Measurements from ENCODE around the gene GRID2. TPM values are rescaled to one million over a fixed set of nuclear protein-coding genes. Genes with fewer than 3 reads are reported as not detected.

GRID2 gene
- total RNA-seq, 2 donors from 2014 or later, result 27.3 to 40.4 TPM

DNA sequence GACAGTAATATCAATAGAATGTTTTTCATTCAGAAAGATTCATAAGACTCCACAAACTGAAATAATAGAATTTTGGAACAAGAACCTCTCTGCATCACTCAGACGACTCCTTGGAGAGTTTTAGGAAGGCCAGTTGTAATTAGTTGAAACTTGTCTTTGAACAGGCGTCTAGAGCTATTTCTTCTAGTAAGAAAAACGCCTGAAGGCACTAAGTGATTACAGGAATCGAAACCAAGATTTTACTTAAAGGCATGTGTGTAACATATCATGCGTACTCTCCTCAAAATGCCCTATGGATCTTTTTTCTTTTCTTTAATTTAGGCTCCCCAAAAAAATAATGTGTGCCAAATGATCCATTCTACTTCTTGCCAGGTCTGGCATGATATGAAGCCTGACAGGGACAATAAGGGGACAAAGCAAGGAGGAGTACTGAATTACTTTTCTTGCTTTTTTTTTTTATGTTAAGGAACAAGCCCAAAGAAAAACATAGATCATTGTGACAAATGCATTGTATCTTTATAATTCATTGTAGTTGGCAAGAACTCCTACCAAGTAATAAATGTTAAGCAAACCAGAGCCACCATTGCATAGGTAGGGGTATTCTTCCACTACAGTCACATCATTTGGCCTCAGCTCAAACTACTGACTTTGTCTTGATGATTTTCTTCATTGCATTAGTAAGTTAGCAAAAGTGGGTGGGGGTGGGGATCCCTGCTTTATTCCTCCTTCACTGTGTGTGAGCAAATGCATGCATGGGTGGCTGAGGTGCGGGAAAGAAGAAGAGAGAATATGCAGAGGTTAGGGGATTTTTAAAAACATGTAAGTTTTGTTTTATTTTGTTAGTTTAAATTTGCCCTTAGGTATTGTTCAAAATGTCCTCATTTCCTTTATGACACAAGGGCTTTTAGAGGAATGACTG, 1444.9 kb downstream of the GRID2 start:
- no peaks in the 10 kb centered on the region for H3K36me3 Mint-ChIP-seq (ENCODE audit: low read depth)
- H3K4me3 Mint-ChIP-seq, result no peak overlapping the region
- no peak for TF ChIP-seq CTCF (conservative IDR thresholded peaks at IDR 0.05)
- 91 to 93% methylated on average over 5 to 6 of the region's 6 CpGs for WGBS, 2 experiments (ENCODE audit: insufficient coverage in 1 of 2, insufficient read length in 1 of 2)
- H3K4me1 ChIP-seq (ENCODE audit: control insufficient read depth, insufficient read depth, low read length), result peaks cover 14% of the 10 kb centered on the region
- no peaks in the 10 kb centered on the region for H3K27me3 Mint-ChIP-seq (ENCODE audit: insufficient read depth)
- H3K36me3 ChIP-seq (ENCODE audit: control insufficient read depth, insufficient read depth, low read length), result no peaks in the 10 kb centered on the region
- no peak overlapping the region for H3K4me3 ChIP-seq (ENCODE audit: low read length)
- no peaks in the 10 kb centered on the region for H3K9me3 Mint-ChIP-seq
- H3K4me1 Mint-ChIP-seq, result peaks cover 39% of the 10 kb centered on the region
- no peak overlapping the region for H3K9ac ChIP-seq (ENCODE audit: extremely low read depth, low read length, poor library complexity, severe bottlenecking)
- H3K9me3 ChIP-seq (ENCODE audit: control insufficient read depth, low read length), result no peaks in the 10 kb centered on the region
- H3K27ac Mint-ChIP-seq, result no peak overlapping the region
- H3K27ac ChIP-seq (ENCODE audit: low read depth, low read length), result no peak overlapping the region
- no peaks in the 10 kb centered on the region for H3K27me3 ChIP-seq (ENCODE audit: control insufficient read depth, insufficient read depth, low read length, poor library complexity, severe bottlenecking)
- DNase-seq, result peak; percentile 55

DNA sequence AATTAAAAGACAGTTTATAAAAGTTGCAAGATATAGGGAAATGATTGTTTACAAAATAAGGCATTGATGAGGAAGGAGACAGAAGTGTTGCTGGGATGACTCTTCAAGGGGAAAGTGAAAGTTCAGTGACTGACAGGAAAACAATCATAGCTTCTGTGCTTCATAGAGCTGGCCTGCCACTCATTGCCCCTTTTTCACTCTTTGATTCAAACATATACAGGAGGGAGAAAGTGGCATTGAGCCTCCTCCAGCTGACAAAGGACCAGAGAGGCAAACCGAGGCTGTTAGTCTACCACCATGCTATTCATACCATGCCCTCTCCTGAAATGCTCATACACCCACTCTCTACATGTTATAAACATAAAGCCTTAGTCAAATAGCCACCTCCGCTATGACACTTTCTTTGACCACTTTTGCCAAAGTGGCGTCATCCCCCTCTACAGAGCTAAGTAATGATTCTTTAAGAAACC, 1445.6 kb downstream of the GRID2 start:
- Histone ChIP-seq H3K4me1 (ENCODE audit: control insufficient read depth, insufficient read depth, low read length) (peaks cover 14% of the 10 kb centered on the region), H3K27ac (ENCODE audit: low read depth, low read length) (no peak overlapping the region), H3K9ac (ENCODE audit: extremely low read depth, low read length, poor library complexity, severe bottlenecking) (no peak overlapping the region), H3K36me3 (ENCODE audit: control insufficient read depth, insufficient read depth, low read length) (no peaks in the 10 kb centered on the region), H3K27me3 (ENCODE audit: control insufficient read depth, insufficient read depth, low read length, poor library complexity, severe bottlenecking) (no peaks in the 10 kb centered on the region), H3K9me3 (ENCODE audit: control insufficient read depth, low read length) (no peaks in the 10 kb centered on the region), H3K4me3 (ENCODE audit: low read length) (no peak overlapping the region)
- 84 to 100% methylated on average over 2 to 3 of the region's 3 CpGs for WGBS, 2 experiments (ENCODE audit: insufficient coverage in 1 of 2, insufficient read length in 1 of 2)
- H3K27ac Mint-ChIP-seq, result no peak overlapping the region
- no peak overlapping the region for H3K4me3 Mint-ChIP-seq
- no peaks in the 10 kb centered on the region for H3K9me3 Mint-ChIP-seq
- no peaks in the 10 kb centered on the region for H3K27me3 Mint-ChIP-seq (ENCODE audit: insufficient read depth)
- no peak for DNase-seq
- peaks cover 37% of the 10 kb centered on the region for H3K4me1 Mint-ChIP-seq
- no peaks in the 10 kb centered on the region for H3K36me3 Mint-ChIP-seq (ENCODE audit: low read depth)
- no peak for TF ChIP-seq CTCF (conservative IDR thresholded peaks at IDR 0.05)

DNA sequence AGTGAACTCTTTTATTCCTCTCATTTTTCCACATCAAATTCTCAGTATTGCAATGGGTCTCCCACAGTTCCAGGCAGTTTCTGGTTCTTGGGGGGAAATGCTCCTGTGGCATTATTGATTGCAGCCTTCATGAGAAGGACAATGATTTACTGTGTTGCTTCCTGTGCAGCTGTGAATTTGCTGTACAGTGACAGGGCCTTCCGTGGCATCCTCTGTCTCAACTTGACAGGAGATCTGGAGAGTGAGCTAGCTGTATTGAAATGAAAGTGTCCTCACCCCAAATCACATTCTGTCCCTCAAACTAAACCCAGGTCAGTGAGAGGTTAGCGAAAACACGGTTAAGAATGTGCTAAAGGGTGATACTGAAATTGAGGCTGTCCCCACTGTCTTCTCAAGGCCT, 1447.6 kb downstream of the GRID2 start:
- H3K36me3 ChIP-seq (ENCODE audit: control insufficient read depth, insufficient read depth, low read length), result no peaks in the 10 kb centered on the region
- no peak overlapping the region for H3K27ac Mint-ChIP-seq
- H3K4me1 ChIP-seq (ENCODE audit: control insufficient read depth, insufficient read depth, low read length), result no peaks in the 10 kb centered on the region
- no peak overlapping the region for H3K4me3 Mint-ChIP-seq
- no peaks in the 10 kb centered on the region for H3K9me3 Mint-ChIP-seq
- H3K9me3 ChIP-seq (ENCODE audit: control insufficient read depth, low read length), result no peaks in the 10 kb centered on the region
- WGBS, 2 experiments (ENCODE audit: insufficient coverage in 1 of 2, insufficient read length in 1 of 2), result 90 to 96% methylated on average over 2 to 3 of the region's 3 CpGs
- H3K4me3 ChIP-seq (ENCODE audit: low read length), result no peak overlapping the region
- no peak for DNase-seq
- no peak overlapping the region for H3K9ac ChIP-seq (ENCODE audit: extremely low read depth, low read length, poor library complexity, severe bottlenecking)
- H3K27me3 ChIP-seq (ENCODE audit: control insufficient read depth, insufficient read depth, low read length, poor library complexity, severe bottlenecking), result no peaks in the 10 kb centered on the region
- no peaks in the 10 kb centered on the region for H3K27me3 Mint-ChIP-seq (ENCODE audit: insufficient read depth)
- H3K27ac ChIP-seq (ENCODE audit: low read depth, low read length), result no peak overlapping the region
- TF ChIP-seq CTCF (conservative IDR thresholded peaks at IDR 0.05), result no peak
- H3K36me3 Mint-ChIP-seq (ENCODE audit: low read depth), result no peaks in the 10 kb centered on the region
- H3K4me1 Mint-ChIP-seq, result peaks cover 22% of the 10 kb centered on the region
